Brain microvascular endothelial cell (primary cell): ENCODE results near the gene CDHR3.
"Not testable (repeated sequence)": the region's sequence is repeated elsewhere in the genome, so short reads cannot be mapped to it uniquely, and the experiment has no call there.

Experiments
- DNase-seq: peaks from one replicate; pipeline ENCODE4 v3.0.0-alpha.2; 2020
- H3K27ac ChIP-seq: fragments of 250-450 bp; sonication (Bioruptor Pico); 2 replicates; pipeline ENCODE4 v1.5.1; 2020; ENCODE audit warnings: mild to moderate bottlenecking, moderate library complexity
- H3K27me3 ChIP-seq: fragments of 250-450 bp; sonication (Bioruptor Pico); replicated peaks from 2 replicates; pipeline ENCODE4 v1.5.1; 2020; ENCODE audit warnings: mild to moderate bottlenecking
- H3K36me3 ChIP-seq: fragments of 250-450 bp; sonication (Bioruptor Pico); replicated peaks from 2 replicates; pipeline ENCODE4 v1.5.1; 2020; ENCODE audit warnings: mild to moderate bottlenecking
- H3K4me3 ChIP-seq: 2 replicates; pipeline ENCODE4 v1.5.1; 2011; ENCODE audit warnings: low read depth, mild to moderate bottlenecking, control low read depth, low read length, moderate library complexity
- in situ Hi-C: cut with HindIII; loops from 2 replicates; pipeline ENCODE4 v1.10.0; 2017; ENCODE audit warnings: low sequenced_read_pairs, low pct_ligation_motif_present
- TF ChIP-seq, protein P1 (sequence below): IDR thresholded peaks from 2 replicates; pipeline ENCODE4 v1.5.1; 2011; ENCODE audit warnings: low read depth, mild to moderate bottlenecking, moderate library complexity, low read length, control low read depth, inconsistent platforms; ENCODE audit errors: missing control alignments

Gene CDHR3

DNA sequence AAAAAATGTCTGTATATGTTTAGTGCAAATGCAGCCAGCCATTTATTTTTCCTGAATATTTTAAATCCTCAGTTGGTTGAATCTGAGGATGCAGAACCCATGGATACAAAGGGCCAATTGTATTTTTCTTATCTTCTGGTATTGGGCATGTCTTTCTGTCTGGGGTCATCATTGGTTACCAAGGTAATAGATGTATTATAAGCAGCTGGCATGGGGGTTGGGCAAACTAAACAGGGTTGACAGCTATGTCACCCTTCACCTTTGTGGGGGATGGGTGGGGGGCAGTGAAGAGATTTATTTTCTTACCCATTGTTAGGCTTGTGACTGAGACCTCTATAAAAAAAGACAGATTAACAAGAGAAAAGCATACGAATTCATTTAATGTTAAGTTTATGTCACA, 38.8 kb downstream of the CDHR3 start:
- in situ Hi-C loops, result no loop called here
- no peak overlapping the region for H3K4me3 ChIP-seq
- no peak overlapping the region for H3K27ac ChIP-seq
- no peak for DNase-seq
- H3K27me3 ChIP-seq, result no peaks in the 10 kb centered on the region
- no peaks in the 10 kb centered on the region for H3K36me3 ChIP-seq
- TF ChIP-seq, protein P1, sequence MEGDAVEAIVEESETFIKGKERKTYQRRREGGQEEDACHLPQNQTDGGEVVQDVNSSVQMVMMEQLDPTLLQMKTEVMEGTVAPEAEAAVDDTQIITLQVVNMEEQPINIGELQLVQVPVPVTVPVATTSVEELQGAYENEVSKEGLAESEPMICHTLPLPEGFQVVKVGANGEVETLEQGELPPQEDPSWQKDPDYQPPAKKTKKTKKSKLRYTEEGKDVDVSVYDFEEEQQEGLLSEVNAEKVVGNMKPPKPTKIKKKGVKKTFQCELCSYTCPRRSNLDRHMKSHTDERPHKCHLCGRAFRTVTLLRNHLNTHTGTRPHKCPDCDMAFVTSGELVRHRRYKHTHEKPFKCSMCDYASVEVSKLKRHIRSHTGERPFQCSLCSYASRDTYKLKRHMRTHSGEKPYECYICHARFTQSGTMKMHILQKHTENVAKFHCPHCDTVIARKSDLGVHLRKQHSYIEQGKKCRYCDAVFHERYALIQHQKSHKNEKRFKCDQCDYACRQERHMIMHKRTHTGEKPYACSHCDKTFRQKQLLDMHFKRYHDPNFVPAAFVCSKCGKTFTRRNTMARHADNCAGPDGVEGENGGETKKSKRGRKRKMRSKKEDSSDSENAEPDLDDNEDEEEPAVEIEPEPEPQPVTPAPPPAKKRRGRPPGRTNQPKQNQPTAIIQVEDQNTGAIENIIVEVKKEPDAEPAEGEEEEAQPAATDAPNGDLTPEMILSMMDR, result no peak

DNA sequence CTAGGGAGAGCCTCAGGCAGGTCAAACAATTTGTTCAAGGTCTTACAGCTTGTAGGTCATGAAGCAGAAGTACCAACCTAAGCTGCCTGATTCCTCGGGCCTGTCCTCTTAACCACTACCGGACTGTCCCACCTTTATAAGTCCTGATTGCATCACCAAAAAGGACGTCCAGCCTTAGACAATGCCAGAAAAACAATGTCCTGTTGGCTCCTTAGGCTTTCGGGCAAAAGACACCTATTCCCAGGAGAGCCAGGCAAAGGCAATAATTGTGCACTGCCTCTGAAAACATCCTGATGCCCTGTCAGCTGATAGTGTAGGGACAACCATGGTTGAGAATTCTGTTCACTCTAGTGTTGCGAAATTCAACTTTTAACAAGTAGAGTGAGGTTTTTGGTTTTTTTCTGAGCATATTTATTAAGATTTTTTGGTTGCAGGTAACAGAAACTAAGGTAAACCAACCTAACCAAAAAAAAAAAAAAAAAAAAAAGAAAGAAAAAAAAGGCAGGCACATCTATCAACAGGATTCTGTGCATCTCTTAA, 40.5 kb downstream of the CDHR3 start:
- in situ Hi-C loops, result no loop called here
- no peaks in the 10 kb centered on the region for H3K36me3 ChIP-seq

DNA sequence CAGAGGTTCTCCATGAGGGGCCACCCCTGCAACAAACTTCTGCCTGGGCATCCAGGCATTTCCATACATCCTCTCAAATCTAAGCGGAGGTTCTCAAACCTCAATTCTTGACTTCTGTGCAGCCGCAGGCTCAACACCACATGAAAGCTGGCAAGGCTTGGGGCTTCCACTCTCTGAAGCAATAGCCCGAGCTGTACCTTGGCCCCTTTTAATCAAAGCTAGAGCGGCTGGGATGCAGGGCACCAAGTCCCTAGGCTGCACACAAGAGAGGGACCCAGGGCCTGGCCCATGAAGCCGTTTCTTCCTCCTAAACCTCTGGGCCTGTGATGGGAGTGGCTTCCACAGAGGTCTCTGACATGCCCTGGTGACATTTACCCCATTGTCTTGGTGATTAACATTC, 43.8 kb downstream of the CDHR3 start:
- Histone ChIP-seq H3K4me3 (no peak overlapping the region), H3K27me3 (no peaks in the 10 kb centered on the region), H3K27ac (no peak overlapping the region), H3K36me3 (no peaks in the 10 kb centered on the region)
- in situ Hi-C loops, result no loop called here
- TF ChIP-seq, protein P1, result no peak
- DNase-seq, result no peak

More for the DNA sequence above, 40.5 kb downstream of the CDHR3 start:
- DNase-seq, result no peak
- Histone ChIP-seq H3K27me3 (no peaks in the 10 kb centered on the region), H3K27ac (no peak overlapping the region), H3K4me3 (no peak overlapping the region)
- TF ChIP-seq, protein P1, result no peak

DNA sequence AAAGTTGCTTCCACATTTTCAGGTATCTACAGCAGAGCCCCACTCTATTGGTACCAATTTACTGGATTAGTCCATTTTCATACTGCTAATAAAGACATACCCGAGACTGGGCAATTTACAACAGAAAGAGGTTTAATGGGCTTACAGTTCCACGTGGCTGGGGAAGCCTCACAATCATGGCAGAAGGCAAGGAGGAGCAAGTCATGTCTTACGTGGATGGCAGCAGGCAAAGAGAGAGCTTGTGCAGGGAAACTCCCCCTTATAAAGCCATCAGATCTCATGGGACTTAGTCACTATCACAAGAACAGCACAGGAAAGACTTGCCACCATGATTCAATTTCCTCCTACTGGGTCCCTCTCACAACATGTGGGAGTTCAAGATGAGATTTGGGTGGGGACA, 44.7 kb downstream of the CDHR3 start:
- DNase-seq, H3K36me3 ChIP-seq, H3K27ac ChIP-seq, in situ Hi-C loops, H3K4me3 ChIP-seq, H3K27me3 ChIP-seq: not testable (repeated sequence)

DNA sequence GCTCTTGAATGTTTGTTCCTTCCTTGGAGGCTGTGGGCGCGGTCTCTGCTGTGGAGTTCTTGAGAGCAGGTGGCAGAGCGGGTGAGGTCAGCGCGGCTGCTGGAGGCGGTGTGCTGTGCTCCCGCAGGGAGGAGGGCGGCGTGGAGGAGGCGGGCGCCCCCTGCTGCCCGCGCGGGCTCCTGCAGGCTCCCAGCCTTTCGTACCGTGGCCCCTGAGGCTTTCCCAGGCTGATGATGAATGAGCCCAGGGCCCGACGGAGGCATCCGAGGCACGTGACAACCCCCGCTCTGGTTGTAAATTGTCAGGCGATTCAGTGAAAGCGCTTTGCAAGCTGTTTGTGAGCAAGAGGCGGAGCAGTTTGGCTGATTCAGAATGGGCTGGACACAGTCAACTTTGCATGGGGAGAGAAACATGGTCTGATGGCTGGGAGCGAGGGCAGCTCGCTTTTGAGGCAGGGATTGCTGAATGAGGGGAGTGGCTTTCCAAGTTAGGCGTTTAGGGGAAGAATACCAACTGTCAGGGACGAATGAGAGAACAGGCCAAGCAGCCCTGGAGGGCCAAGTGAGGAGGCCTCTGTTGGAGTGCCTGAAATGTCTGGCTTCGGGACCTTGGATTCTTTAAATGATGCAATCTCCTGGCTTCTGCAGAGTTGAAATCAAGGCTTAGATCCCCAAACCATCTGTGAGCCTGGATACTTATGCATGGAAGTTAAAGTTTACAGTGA, 46.6 kb downstream of the CDHR3 start:
- H3K36me3 ChIP-seq, result no peaks in the 10 kb centered on the region
- H3K27ac ChIP-seq, result no peak overlapping the region
- peak; percentile 95 for DNase-seq
- H3K27me3 ChIP-seq, result no peaks in the 10 kb centered on the region
- TF ChIP-seq, protein P1, result peak; percentile 85
- in situ Hi-C loops, result no loop called here
- no peak overlapping the region for H3K4me3 ChIP-seq

DNA sequence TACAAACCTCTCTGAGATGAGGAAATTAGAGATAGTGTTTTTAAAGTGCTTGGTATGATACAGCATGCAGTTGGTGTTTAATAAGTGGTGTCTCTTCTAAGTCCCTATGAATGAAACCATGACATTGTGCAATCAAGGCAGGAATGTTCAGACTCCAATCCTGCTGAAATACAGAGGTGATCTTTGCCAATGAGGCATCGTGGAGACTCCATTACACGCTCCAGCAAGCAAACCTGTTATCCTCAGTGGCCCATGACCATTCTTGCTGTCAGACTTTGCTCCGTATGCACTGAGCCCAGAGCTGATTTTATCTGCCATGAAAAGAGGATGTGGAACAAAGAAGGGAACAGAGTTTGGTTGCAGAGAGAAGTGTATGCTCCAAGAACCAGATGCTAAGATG, 47.3 kb downstream of the CDHR3 start:
- no peak for DNase-seq
- TF ChIP-seq, protein P1, result no peak
- Histone ChIP-seq H3K27me3 (no peaks in the 10 kb centered on the region), H3K27ac (no peak overlapping the region), H3K4me3 (no peak overlapping the region), H3K36me3 (no peaks in the 10 kb centered on the region)
- in situ Hi-C loops, result no loop called here
